Subcutaneous adipose tissue (tissue), 4 donors: ENCODE data around the gene SPCS2. TPM values are rescaled to one million over a fixed set of nuclear protein-coding genes. Genes with fewer than 3 reads are reported as not detected.

Experiments used
- CTCF ChIP-seq: fragments of 450-650 bp; IDR thresholded peaks from one replicate; pipeline ENCODE4 v1.5.1; 2016; ENCODE audit warnings: low read depth, mild to moderate bottlenecking, control low read depth, antibody characterized with exemption, moderate library complexity
- total RNA-seq, 4 donors: library from RNA; depleted of rRNA; stranded (reverse); fragments of >200 nt; gene quantifications; one replicate each; pipeline ENCODE4 v1.1.0, GENCODE V29; 2016

The SPCS2 gene
- total RNA-seq, 4 donors from 2014 or later: 32.4 to 89.2 (median 41.1) TPM

DNA sequence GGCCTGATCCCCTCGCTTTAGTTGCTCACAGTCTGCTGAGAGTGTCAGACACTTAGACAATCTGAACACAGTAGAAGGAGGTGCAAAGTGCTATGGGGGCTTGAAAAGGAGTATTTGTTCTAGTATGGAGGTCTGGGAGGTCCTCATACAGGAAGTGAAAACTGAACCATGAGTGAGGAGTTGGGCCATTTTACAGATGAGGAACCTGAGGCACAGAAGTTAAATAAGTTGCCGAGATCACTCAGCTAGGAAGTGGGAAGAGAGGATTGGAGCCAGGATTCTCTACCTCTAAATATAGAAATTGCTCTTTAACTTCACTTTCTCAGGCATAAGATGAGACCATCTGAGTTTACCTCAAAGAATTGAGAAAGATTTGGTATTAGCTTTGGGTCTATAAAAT, 35.7 kb downstream of the SPCS2 start:
- no peak for TF ChIP-seq CTCF

DNA sequence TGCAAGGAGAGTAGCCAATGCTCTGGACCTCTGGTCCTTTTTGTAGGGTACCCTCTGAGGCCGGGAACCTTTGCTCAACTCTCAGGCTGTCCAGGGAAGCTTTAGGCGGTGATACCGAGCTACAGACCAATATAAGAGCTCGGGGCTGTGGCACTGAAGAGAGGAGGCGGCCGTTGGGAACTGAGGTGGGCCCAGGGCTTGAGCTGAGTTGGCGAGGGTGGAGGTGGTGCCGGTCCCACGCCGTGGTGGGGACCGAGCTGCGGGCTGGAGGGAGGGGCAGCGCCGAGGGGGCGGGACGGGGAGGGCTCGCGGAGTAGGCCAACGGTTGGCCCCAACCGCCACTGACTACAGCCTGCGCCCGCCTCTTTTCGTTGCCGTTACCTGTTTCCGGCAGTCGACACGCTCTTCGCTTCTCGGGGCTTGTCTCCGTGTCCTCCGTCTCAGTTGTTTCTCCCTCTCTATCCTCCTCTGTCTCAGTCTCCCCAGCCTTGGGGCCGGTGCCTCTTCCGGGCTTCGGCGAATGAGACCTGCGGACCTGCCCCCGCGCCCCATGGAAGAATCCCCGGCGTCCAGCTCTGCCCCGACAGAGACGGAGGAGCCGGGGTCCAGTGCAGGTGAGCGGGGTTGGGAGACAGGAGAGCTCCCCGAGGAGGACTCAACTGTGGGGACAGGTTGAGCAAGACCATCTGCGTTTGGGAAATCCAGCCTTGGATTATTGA, 39.6 kb downstream of the SPCS2 start, which contains the start of gene NEU3:
Gene NEU3 (plus strand): TSS at position 393 of the 719 bp plus-strand sequence. CDS start 128 bp downstream, at position 521.
- no peak for TF ChIP-seq CTCF

DNA sequence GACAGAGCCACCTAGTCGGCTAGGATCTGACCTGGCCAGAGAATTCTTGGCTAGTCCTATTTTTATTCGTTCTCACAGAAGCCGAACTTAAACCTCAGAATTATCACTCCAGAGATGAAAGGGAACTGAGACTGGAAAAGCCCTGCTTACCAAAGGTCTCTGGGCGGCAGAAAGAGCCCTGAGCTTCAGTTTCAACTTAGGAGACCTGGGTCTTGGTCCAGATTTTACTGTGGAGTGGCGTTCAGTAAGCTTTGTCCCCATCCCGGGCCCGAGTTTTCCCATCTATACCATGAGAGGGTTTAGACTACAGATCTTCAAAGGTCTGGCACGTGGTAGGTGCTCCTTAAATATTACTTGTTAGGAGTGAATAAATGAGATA, 40.2 kb downstream of the SPCS2 start:
- TF ChIP-seq CTCF: no peak

DNA sequence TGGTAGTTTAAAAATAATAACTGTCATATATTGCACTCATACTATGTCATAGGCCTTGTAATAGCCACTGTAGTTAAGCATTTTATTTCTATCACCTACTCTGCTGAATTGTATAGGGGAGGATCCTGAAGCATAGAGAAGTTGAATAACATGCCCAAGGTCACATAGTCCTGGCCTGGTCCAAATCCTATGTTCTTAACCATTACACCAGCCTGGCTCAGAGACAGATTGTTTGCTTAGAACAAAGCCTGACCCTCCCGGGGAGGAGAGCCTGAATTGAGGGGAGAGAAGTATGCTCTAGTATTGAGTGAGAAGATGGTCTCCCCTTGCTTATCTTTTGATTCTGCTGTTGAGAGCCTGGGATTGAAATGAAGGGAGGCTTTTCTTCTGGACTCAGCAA, 41.9 kb downstream of the SPCS2 start:
- no peak for TF ChIP-seq CTCF

DNA sequence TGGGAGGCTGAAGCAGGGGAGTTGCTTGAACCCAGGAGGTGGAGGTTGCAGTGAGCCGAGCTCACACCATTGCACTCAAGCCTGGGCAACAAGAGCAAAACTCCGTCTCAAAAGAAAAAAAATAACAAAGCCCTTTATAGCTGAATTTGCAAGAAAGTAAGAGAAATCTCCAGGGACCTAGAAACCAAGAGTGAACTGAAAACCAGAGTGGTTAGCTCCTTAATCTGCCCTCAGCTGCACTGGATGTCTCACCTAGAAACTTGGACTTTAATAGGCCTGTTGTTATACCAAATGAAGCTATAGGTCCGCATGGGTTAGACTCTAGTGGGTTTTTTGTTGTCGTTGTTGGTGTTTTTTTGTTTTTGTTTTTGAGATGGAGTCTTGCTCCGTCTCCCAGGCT, 43.8 kb downstream of the SPCS2 start:
- no peak for TF ChIP-seq CTCF

GRCh38 chr11:75000975-75001354, 51.9 kb downstream of the SPCS2 start:
- TF ChIP-seq CTCF: no peak

- TF ChIP-seq CTCF: no peak
These were observed 52.6 kb downstream of the SPCS2 start for GRCh38 chr11:75001686-75002085.
